Stimulated activated CD4-positive, alpha-beta T cell treated with anti-CD3 and anti-CD28 coated beads, Interleukin-1b, Interleukin-23, amount 100 ng/mL, for 48 hours (primary cell): ENCODE data around the gene RTP3.

Experiments
- DNase-seq: peaks from one replicate; pipeline ENCODE4 v3.0.0-alpha.2; 2020

The RTP3 gene

DNA sequence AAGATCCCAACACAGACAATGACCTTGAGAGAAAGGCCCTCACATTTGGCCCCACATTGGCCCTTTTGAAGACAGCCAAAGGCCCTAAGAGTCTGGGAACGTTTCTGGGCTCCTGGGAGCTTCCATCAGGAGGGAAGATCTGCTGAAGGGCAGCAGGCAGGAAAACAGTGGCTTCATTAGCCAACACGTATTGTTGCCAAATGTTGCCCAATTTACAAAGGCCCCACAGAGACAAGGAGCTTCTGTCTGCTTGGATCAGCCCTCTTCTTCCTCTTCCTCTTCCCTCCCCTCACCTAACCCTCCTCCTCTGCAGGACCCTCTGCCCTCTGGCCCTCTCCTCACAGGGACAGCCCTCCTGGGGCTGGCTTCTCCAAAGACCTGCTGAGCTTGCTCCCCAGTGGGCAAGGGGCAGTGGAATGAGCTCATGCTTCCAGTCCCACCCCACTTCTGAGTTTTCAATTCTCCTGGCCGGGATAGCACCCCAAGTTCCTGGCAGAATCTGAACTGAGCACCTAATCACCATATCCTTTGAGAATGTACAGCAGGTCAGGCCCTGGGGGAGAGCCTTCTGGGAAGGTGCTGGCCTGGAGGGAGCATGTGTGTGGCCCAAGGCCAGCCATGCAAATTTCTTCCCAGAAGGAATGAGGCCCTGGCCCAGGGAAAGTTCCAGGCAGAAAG, 28.0 kb upstream of the RTP3 start:
- no peak for DNase-seq

DNA sequence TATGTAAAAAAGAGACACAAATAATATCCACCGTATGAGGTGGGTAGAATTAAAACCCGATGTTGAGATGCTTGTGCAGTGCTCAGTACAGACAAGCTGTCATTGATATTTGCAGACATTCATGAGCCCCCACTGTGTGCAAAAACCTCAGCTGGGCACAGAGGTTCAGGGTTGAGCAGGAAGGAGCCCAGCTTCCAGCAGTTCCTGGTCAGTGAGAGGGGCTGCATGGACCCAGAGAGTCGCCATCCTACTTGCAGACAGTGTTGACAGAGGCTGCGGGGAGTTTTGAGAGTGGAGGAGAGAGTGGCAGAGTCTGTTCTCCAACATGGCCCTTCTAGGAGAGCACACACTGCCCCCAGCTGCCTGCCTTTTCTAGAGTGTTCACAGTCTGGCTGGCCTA, 26.9 kb upstream of the RTP3 start:
- no peak for DNase-seq

GRCh38 chr3:46471371-46471914, 26.3 kb upstream of the RTP3 start:
- no peak for DNase-seq

GRCh38 chr3:46472736-46473135, 25.0 kb upstream of the RTP3 start:
- DNase-seq = no peak

DNA sequence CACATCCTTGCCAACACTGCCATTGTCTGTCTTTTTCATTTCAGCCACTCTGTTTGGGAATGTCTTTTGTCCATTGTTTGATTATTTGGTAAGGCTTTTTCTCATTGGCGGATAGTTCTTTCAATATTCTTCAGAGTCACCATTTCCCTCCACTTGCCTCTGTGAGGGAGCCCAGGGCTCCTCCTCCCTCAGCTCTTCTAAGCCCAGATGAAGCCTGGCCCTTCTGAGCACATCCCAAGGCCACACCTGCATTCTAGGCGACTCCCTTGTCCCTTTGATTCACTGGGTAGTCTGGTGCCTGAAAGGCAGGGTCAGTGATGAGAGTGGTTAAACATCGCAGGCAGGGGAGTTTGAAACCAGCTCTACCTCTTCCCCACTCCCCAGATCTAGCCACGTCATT, 20.6 kb upstream of the RTP3 start:
- DNase-seq = no peak

DNA sequence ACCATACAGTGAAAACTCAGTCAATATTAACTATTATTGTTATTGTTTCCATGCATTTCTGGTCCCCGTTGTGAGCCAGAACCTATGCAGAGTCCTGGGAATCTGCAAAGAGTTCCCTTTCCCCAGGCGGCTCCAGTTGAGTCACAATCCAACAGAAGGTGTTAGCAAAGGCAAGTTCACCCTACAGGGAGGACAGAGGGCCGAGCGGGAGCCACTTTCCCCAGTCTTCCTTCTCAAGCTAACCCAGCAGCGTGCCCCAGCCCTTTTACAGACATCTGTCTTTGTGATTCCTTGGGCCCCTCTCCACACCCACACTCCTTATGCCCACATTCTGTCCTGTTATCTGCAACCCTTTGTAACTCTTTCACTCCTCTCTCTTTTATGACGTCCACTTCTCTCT, 20.0 kb upstream of the RTP3 start:
- no peak for DNase-seq

- DNase-seq = no peak
Observed at GRCh38 chr3:46478341-46478740, 19.4 kb upstream of the RTP3 start.

DNA sequence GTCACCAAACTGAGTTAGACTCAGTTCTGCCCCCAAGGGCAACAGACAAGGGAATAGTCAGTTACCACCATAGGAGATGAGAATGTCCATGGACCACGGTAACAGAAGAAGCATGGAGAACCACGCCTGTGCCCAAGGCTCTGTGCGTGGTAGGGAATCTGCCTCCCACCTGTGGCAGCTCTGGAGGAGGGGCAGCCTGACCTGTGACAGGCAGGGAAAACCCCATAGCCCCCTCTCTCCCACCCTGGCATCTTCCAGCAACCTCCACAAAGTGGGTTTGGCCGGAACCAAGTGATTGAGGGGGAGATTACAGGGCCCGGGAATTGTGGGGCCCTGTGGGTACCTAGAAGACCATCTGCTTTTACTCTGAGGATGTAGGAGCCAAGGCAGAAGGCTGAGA, 18.8 kb upstream of the RTP3 start:
- DNase-seq = no peak

DNA sequence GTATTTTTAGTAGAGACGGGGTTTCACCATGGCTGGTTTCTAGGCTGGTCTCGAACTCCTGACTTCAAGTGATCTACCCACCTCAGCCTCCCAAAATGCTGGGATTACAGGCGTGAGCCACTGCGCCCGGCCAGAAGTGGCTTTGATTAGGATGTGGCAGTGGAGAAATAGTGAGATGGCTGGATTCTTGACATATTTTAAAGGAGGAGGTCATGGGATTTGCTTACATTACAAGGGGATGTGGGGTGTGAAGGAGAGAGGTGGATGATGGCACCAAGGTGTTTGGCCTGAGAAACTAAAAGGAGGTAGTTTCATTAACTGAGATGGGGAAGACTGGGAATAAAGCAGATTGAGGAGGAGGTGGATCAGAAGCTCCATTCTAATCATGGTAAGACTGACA, 18.1 kb upstream of the RTP3 start:
- DNase-seq = no peak

GRCh38 chr3:46480491-46481195, 17.1 kb upstream of the RTP3 start:
- DNase-seq = no peak

GRCh38 chr3:46481636-46482035, 16.1 kb upstream of the RTP3 start:
- DNase-seq = no peak

DNA sequence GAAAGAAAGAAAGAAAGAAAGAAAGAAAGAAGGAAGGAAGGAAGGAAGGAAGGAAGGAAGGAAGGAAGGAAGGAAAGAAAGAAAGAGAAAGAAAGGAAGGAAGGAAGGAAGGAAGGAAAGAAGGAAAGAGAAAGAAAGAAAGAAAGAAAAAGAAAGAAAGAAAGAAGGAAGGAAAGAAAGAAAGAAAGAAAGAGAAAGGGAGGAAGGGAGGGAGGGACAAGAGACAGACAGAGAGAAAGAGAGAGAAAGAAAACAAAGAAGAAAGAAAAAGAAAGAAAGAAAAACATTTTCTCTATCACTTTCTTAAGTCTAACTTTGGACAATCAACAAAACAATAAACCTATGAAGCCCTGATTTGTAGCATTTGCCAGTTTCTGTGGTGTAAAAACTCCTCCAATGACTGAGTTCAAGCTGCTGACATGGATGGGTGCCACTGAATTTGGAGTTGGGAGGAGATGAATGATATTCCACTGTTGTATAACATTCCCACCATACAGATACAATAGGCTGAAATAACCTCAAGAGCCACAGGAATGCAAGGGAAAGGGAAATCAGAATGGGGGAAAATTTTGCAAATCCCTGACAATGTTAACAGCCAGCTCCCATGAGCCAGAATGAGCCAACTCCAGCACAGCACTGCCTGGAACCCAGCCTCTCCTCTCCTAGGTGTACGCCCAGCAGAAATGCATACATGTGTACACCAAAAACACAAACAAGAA, 15.0 kb upstream of the RTP3 start:
- no peak for DNase-seq

GRCh38 chr3:46483825-46484224, 14.0 kb upstream of the RTP3 start:
- DNase-seq = no peak

GRCh38 chr3:46484388-46484787, 13.4 kb upstream of the RTP3 start:
- DNase-seq = no peak

DNA sequence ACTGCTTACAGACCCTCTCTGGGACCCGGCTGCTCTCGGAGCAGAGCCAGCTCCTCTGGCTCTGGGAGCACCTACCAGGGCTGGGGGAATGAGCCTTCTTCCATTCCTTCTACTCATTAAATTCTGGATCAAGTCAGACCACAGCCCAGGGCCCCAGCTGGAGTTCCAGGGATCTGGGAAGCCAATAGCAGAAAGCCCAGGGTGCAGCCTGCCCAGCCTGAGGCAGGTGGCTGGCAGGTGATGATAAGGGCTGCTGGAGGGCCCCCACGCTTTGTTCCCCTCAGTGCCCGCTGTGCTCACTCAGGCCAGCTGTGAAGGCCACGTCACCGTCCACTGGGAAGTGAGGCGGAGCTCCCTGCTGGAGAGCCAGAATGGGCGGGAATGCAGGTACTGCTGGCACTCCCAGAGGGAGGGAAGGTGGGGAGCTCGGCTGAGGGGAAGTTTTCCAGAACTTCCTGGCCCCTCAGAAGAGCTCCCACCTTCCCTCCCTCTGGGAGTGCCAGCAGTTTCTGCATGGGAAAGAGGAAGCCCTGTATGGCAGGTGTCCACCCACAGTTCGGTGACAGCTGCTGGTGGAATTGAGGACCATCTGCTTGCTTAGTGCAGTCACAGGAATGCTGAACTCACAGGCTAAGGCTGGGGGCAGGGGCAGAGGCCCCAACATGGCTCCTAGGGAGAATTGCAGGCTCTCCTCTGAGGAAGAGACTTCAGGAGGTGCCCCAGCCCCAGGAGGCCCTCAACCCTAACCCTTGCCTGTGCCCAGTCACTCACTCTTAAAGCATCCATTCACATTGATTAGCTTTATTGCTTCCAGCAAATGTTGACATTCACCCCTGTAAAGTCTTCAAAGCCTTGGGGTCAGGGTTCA, 12.6 kb upstream of the RTP3 start:
- no peak for DNase-seq

- DNase-seq = no peak
Observed at GRCh38 chr3:46485779-46486175, 12.0 kb upstream of the RTP3 start.

GRCh38 chr3:46488735-46489361, 8.9 kb upstream of the RTP3 start:
- DNase-seq = peak; percentile 93

DNA sequence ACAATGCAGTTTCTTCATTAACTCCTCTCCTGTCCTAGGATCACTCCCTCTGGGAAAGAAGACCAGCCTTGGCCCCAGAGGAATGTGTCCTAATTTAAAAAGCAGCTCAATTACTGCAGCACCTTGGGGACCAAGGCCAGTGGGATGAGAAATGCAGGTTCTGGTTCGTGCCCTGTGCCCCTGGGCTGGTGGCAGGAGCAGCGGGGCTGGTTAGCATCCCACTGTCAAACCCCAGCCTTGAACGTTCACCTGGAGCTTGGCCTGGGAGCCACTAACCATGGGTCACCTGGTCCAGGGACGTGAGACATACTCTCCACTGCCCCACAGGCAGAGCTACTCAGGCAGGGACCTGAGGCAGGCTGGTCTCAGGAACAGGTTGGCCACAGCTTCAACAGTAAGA, 8.4 kb upstream of the RTP3 start:
- DNase-seq = no peak

DNA sequence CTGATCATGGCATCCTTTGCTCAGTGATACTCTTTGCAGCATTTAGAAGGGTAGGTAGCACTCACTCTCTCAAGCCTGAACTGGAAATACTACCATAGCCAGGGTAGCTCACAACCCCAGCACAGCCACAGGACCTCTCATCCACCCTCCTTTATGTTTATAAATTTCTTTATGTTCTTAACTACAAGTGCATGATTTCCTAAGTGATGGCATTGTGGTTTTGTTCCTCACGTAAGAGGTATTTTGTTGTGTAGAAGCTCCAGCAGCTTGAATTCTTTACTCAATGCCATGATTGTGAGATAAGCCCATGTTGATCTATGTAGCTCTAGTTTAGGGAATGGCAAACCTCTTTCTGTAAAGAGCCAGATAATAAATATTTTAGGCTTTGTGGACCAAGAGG, 7.9 kb upstream of the RTP3 start:
- DNase-seq = no peak

- DNase-seq = no peak
Observed at GRCh38 chr3:46490338-46491084, 7.3 kb upstream of the RTP3 start.
